DND-41 (cell line): Measurements from ENCODE around the gene LAMTOR3.

Experiments
- ATAC-seq: fragments of 200-7000 bp; cut with Tn5 transposase; 3 replicates; pipeline ENCODE4 v1.9.1; 2021; ENCODE audit warnings: low read depth; ENCODE audit not compliant: insufficient read depth
- DNase-seq: peaks from one replicate; pipeline ENCODE4 v3.0.0-alpha.2; 2020
- H2AFZ ChIP-seq: 2 replicates; pipeline ENCODE4 v1.6.0; 2012; ENCODE audit warnings: low read depth, low read length
- H3K27ac ChIP-seq: 2 replicates; pipeline ENCODE4 v1.5.1; 2012; ENCODE audit warnings: low read length, inconsistent platforms
- H3K27me3 ChIP-seq: fragments of 200-600 bp; sonication (generic); 2 replicates; pipeline ENCODE4 v1.6.0; 2012; ENCODE audit warnings: low read length, mild to moderate bottlenecking, inconsistent platforms; ENCODE audit not compliant: insufficient read depth, poor library complexity
- H3K36me3 ChIP-seq: 2 replicates; pipeline ENCODE4 v1.5.1; 2012; ENCODE audit warnings: low read length, inconsistent platforms; ENCODE audit not compliant: insufficient read depth
- H3K4me1 ChIP-seq: 2 replicates; pipeline ENCODE4 v1.5.1; 2012; ENCODE audit warnings: mild to moderate bottlenecking, low read length; ENCODE audit not compliant: insufficient read depth
- H3K4me2 ChIP-seq: 2 replicates; pipeline ENCODE4 v1.6.0; 2012; ENCODE audit warnings: mild to moderate bottlenecking, moderate library complexity, low read length, inconsistent platforms; ENCODE audit not compliant: insufficient read depth
- H3K4me3 ChIP-seq, 2 experiments: fragments of 200-600 bp in 1 of 2; shearing (Covaris generic) in 1 of 2; 2 replicates each; pipeline ENCODE4 v1.5.1; 2012 to 2016; ENCODE audit warnings: inconsistent platforms in 2 of 2, low read length in 2 of 2, mild to moderate bottlenecking in 2 of 2, low read depth in 1 of 2, moderate library complexity in 1 of 2
- H3K79me2 ChIP-seq: 2 replicates; pipeline ENCODE4 v1.6.0; 2012; ENCODE audit warnings: low read length, inconsistent platforms; ENCODE audit not compliant: insufficient read depth
- H3K9ac ChIP-seq: 2 replicates; pipeline ENCODE4 v1.6.0; 2012; ENCODE audit warnings: low read depth, mild to moderate bottlenecking, inconsistent platforms, low read length, moderate library complexity
- H3K9me3 ChIP-seq: 2 replicates; pipeline ENCODE4 v1.5.1; 2012; ENCODE audit warnings: low read length, moderate library complexity, mild to moderate bottlenecking, inconsistent platforms; ENCODE audit not compliant: insufficient read depth, severe bottlenecking
- H4K20me1 ChIP-seq: 2 replicates; pipeline ENCODE4 v1.6.0; 2012; ENCODE audit warnings: low read length; ENCODE audit not compliant: insufficient read depth
- EZH2 ChIP-seq: IDR thresholded peaks from 3 replicates; pipeline ENCODE4 v1.6.1; 2012; ENCODE audit warnings: borderline replicate concordance, low read depth, mild to moderate bottlenecking, moderate library complexity, low read length, inconsistent platforms; ENCODE audit not compliant: severe bottlenecking
- TF ChIP-seq, protein P1 (sequence below): IDR thresholded peaks from 2 replicates; pipeline ENCODE4 v1.5.1; 2012; ENCODE audit warnings: borderline replicate concordance, low read length, moderate library complexity, mild to moderate bottlenecking; ENCODE audit not compliant: poor library complexity, severe bottlenecking; ENCODE audit errors: extremely low read depth

LAMTOR3 gene

DNA sequence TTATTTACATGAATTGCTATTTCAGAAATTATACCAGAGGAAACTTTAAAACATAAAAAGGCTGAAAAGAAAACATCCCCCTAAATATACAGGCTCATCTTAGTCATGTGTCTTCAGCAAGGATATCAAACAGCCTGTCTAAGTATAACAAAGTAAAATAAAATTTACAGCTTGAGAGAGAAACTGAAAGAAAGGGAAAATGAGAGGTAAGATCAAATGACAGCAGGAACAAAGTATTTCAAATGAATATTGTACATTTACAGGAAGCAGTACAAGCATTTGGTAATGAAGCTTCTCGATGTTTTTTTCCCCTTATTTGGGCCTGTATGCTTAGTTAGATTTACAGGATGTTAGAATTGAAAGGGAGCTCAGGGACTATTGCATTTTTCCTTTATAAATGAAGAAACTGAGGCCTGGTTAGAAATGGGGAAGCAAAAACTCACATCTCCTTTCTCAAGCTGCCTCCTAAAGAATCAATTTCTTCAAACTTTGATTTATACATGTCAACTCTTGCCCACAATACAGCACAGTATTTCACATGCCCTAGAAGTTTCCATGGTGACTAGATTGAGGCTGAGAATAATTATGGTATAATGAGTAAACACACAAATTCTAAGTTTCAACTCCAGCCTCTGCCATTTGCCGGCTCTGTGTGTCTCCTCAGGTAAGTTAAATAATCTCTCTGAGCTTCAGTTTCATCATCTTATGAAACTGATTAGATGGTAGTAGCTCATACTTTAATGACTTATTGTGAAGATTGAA, 48.3 kb downstream of the LAMTOR3 start:
- Histone ChIP-seq H2AFZ (no peak overlapping the region), H3K27me3 (no peaks in the 10 kb centered on the region), H3K4me1 (no peaks in the 10 kb centered on the region), H3K36me3 (no peaks in the 10 kb centered on the region), H4K20me1 (no peaks in the 10 kb centered on the region), H3K27ac (no peak overlapping the region), H3K9me3 (no peaks in the 10 kb centered on the region), H3K9ac (no peak overlapping the region), H3K4me3 (no peak overlapping the region), H3K79me2 (no peaks in the 10 kb centered on the region), H3K4me2 (no peak overlapping the region)
- DNase-seq (no peak), ATAC-seq (no peak)
- no peak for TF ChIP-seq EZH2
- TF ChIP-seq, protein P1, sequence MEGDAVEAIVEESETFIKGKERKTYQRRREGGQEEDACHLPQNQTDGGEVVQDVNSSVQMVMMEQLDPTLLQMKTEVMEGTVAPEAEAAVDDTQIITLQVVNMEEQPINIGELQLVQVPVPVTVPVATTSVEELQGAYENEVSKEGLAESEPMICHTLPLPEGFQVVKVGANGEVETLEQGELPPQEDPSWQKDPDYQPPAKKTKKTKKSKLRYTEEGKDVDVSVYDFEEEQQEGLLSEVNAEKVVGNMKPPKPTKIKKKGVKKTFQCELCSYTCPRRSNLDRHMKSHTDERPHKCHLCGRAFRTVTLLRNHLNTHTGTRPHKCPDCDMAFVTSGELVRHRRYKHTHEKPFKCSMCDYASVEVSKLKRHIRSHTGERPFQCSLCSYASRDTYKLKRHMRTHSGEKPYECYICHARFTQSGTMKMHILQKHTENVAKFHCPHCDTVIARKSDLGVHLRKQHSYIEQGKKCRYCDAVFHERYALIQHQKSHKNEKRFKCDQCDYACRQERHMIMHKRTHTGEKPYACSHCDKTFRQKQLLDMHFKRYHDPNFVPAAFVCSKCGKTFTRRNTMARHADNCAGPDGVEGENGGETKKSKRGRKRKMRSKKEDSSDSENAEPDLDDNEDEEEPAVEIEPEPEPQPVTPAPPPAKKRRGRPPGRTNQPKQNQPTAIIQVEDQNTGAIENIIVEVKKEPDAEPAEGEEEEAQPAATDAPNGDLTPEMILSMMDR = no peak

DNA sequence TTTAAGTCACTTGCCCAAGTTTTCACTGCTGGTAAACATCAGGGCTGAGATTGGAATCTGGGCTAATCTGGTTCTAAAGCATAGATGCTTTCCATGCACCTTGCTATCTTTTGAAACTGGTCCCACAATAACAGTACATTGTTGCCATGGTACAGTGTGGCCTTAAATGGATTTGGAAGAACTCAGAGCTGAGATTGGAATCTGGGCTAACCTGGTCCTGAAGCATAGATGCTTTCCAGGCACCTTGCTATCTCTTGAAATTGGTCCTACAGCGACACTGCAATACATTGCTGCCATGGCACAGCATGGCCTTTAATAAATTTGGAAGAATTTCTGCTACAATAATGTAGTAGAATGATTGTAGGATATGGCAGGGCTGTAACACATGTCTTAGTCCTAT, 49.0 kb downstream of the LAMTOR3 start:
- H3K9ac ChIP-seq = no peak overlapping the region
- H3K9me3 ChIP-seq = no peaks in the 10 kb centered on the region
- H4K20me1 ChIP-seq = no peaks in the 10 kb centered on the region
- TF ChIP-seq, protein P1 = no peak
- TF ChIP-seq EZH2 = no peak
- DNase-seq (no peak), ATAC-seq (no peak)
- no peaks in the 10 kb centered on the region for H3K79me2 ChIP-seq
- H3K27me3 ChIP-seq = no peaks in the 10 kb centered on the region
- H3K36me3 ChIP-seq = no peaks in the 10 kb centered on the region
- H2AFZ ChIP-seq = no peak overlapping the region
- H3K27ac ChIP-seq = no peak overlapping the region
- no peaks in the 10 kb centered on the region for H3K4me1 ChIP-seq
- no peak overlapping the region for H3K4me2 ChIP-seq
- no peak overlapping the region for H3K4me3 ChIP-seq

DNA sequence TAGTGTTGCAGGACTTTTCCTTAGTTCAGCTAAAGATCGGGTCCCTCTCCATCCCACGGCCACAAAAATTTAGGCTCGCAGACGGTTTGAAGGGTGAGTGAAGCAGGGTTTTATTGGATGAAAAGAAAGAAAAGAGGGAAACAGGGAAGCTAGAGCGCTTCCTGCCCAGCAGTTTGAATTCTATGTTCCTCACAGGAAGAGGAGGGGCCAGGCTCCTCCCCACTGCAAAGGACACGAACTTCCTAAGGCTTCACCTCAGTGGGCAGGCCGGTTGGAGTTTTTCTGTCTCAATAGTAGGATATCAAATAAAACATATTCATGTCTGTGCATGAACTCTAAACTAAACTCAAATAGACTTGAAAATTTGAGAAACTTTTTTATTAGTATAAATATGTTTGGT, 50.2 kb downstream of the LAMTOR3 start:
- 0 out of 2 replicates have a peak overlapping the region, but pooled peaks have one; percentile 39 for H2AFZ ChIP-seq

More for the DNA sequence above, 50.2 kb downstream of the LAMTOR3 start:
- Histone ChIP-seq H3K36me3 (no peaks in the 10 kb centered on the region), H3K79me2 (no peaks in the 10 kb centered on the region), H3K4me2 (no peak overlapping the region), H3K4me1 (no peaks in the 10 kb centered on the region), H3K27ac (no peak overlapping the region), H3K9ac (no peak overlapping the region), H4K20me1 (no peaks in the 10 kb centered on the region), H3K9me3 (no peaks in the 10 kb centered on the region), H3K4me3 (no peak overlapping the region), H3K27me3 (no peaks in the 10 kb centered on the region)
- TF ChIP-seq, protein P1 = no peak
- no peak for TF ChIP-seq EZH2
- DNase-seq = no peak
- no peak for ATAC-seq
